ENCODE measurements around the gene SMOC2.

Gene SMOC2

GRCh38 chr6:168581706-168582105, 140.7 kb downstream of the SMOC2 start:
- DNase-seq: no peak

DNA sequence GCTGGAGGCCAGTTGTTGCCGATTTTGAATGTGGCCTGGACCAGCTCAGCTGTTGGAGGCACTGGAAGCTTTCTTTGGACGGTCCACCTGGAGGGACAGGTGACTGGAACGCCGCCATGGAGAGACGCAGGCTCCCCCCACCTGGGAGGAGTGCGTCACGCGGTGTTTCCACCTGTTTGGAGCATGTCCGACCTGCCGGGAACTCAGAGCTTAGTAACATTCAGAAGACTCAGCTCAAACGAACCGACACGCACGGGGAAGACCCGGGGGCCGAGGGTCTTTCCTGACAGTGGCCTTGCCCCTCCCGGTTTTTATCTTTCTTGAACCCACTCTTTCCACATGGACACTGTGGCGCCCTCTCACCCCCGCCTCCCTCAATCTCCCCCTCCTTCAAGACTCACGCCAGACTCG, 141.6 kb downstream of the SMOC2 start:
- no peak for DNase-seq

DNA sequence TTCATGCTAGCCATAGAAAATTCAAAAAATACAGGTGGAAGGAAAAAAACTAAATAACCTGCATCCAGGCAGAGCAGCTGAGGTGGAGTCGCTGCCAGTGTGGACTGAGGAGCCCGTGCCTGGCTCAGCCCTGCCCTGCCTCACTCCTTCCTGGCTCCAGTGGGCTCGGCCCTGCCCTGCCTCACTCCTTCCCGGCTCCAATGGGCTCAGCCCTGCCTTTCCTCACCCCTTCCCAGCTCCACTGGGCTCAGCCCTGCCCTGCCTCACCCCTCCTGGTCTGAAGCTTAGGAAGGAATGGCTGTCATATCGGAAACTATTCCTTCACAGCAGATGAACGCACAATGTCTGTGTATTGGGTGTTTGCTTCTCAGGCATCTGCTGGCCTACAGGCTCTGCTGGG, 142.1 kb downstream of the SMOC2 start:
- DNase-seq: no peak

DNA sequence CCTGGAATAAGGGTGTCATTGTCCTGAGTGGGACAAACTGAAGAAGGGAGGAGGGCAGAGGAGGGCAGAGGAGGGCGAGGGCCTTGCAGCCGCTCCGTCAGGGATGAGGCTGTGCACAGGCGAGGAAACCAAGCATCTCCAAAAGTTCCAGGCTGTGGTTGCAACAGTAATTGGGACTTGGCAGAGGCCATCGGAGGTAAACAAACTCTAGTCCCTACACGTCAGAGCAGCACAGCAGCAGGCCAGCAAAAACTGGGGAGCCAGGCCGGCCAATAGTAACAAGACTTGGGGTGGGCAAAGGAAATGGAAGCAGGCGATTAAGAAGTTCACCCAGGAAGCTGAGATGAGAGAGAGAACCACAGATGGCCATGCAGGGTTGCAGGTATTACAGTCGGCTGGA, 142.8 kb downstream of the SMOC2 start:
- no peak for DNase-seq

DNA sequence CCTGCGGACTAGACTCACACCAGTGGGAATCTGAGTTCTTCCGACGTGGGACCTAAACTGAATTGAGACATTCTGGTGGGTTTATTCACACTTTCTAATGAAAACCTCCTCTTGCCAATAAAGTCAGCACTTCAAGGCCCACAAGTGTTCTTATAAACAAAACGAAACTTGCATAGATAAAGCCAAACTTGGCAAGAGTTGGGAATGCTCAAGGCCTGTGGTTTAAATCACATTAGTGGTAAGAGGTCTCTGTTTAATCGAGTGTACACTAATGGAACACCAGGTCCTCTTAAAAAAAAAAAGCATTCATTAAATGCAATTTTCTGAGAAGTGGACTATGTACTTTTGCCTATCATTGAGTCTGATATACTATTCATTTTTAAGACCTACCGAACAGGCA, 143.3 kb downstream of the SMOC2 start:
- DNase-seq: no peak

GRCh38 chr6:168584671-168585070, 143.7 kb downstream of the SMOC2 start:
- DNase-seq: no peak

DNA sequence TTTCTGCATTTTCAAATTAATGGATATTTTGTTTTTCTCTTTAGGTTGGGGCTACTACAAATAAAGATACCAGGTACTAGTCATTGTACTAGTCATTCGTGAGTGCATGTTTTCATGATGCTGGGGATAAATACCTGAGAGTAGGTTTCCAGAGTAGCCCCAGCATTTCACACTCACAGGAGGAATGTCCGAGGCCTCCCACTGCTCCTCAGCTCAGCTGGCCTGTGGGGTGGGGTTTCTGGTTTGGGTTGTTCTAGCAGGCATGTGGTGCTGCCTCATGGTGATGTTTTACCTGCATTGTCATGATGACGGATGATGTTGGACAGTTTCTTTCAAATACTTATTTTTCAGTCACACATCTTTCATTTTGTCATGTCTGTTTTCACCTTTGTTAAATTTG, 144.5 kb downstream of the SMOC2 start:
- DNase-seq: no peak

- DNase-seq: no peak
These were observed 148.3 kb downstream of the SMOC2 start for GRCh38 chr6:168589275-168589674.

DNA sequence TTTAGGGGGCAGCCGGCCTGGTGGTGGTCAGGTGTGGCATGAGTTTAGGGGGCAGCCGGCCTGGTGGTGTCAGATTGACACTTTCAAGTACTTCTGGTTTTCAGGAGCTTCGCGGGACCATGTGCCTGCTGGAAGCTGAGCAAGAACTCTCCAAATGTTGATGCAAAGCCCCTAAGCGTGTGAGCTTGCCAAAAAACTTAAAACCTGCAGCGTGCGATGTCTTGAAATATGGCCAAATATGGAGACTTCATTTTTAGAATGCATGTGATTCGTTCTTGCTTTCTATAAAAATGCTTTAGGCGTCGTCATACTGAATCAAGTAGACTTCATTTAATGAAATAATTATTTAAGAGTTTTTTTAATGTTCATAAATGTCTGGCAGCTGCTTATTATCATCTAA, 149.4 kb downstream of the SMOC2 start:
- no peak for DNase-seq

- DNase-seq: no peak
These were observed 155.4 kb downstream of the SMOC2 start for GRCh38 chr6:168596344-168596743.

GRCh38 chr6:168597471-168597875, 156.5 kb downstream of the SMOC2 start:
- no peak for DNase-seq

GRCh38 chr6:168598251-168599117, 157.5 kb downstream of the SMOC2 start:
- no peak for DNase-seq

- DNase-seq: no peak
These were observed 158.1 kb downstream of the SMOC2 start for GRCh38 chr6:168599118-168599494.

- DNase-seq: no peak
These were observed 158.9 kb downstream of the SMOC2 start for GRCh38 chr6:168599769-168600330.

DNA sequence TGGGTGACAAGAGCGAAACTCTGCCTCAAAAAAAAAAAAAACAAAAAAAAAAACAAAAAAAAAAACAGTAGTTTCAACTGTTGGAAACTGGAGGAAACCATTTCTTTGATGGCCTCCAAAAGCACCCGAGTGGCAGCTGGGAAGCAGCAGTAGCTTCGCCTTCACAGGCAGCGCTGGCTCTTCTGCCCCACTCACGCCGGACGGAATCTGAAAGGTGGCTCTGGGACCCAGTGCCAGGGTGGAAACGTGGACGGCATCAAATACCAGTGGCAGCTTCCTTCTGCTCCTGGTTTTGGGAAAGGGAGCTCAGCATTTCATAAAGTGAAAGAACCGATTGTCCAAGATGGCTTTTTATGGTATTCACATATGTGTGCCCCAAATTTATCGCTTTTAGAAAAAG, 159.4 kb downstream of the SMOC2 start:
- no peak for DNase-seq

DNA sequence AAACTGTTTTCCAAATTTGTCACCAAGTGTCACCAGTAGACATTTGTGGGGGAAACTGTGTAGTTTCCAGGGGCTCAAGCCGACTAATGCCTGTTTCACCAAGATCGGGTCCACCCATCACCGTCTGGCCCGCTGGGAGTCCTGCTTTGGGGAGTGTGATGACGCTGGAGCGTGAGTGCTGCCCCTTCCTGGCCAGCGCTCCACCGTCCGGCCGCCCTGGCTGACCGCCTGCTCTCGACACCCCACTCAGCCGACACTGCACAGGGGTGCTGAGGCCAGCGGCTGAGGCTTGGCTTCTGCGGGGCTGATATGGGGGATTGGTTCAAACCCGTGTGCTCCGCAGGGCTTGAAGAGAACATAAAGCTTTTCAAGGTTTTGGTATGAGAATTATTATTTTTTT, 160.1 kb downstream of the SMOC2 start:
- DNase-seq: no peak

- no peak for DNase-seq
These were observed 160.6 kb downstream of the SMOC2 start for GRCh38 chr6:168601546-168601945.

DNA sequence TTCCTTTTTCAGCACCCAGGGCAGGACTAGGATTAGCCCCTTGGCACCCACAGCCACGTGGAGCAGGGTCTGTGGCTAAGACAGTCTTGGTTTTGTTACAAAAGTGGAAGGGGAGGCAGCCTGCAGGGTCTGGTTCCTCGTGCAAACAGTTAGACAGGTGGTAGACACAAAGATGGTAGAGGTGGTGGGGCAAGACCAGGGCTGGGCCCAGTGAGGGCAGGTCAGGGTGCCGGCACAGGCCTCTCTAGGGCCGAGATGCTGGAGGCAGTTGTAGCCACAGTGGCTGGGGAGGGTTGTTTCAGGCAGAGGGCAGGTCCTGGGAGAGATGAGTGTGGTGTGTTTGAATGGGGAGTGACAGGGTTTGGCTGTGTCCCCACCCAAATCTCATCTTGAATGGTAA, 161.6 kb downstream of the SMOC2 start:
- no peak for DNase-seq

GRCh38 chr6:168603234-168603633, 162.2 kb downstream of the SMOC2 start:
- no peak for DNase-seq

- DNase-seq: no peak
These were observed 165.0 kb downstream of the SMOC2 start for GRCh38 chr6:168605964-168606363.

DNA sequence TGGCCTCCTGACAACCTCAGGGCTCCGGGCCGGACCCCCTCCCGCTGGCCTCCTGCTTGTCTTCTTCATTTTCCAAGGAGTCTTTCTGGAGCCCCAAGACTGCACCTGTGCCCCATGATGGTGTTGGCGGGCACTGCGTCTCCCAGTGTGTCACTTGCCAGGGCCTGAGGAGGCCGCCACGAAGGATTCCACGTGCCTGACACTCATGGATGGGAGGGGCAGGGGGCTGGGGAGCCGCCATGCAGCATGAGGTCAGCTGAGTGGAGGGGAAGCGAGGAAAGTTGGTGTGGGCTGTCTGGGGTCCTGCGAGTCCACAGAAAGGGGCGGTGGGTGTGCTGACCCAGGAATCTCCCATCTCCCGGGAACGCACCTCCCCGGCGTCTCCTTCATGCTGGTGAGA, 165.7 kb downstream of the SMOC2 start:
- DNase-seq: no peak

DNA sequence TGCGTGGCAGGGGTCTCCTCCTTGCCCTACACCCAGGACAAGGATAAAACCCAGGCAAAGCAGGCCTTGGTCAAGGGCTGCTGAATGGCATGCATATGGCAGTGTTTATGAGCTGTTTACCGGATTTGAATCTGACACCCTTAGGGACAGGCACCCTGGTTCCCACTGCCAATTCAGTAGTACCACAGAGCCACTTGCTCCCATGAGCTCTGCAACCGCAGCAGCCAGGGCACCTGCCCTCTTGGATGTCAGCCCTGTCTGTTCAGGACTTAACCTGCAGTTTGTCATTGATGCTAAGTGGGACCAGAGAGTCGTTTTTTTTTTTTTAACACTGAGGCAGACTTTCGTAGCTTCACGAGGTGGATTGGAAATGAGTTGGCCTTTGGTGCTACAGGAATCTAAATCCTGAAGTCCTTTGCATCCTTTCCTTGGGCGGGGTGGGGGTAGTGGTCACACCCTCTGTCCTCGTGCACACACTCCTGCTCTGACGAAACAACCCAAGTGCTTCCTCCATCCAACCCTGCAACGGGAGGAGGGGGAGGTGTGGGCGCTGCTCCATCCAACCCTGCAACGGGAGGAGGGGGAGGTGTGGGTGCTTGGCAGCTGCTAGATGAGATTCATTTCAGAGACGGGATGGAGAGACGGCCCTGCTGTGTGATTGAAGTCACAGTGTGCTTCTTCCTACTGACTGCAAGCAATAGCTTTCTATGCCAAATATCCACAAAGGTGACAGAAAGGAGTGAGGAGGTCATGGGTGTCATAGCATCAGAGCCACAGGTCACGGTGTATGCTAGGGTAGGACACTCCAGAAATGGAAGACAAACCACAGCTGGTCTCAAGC, 166.5 kb downstream of the SMOC2 start:
- DNase-seq: no peak

- DNase-seq: no peak
These were observed 167.1 kb downstream of the SMOC2 start for GRCh38 chr6:168608113-168608400.

DNA sequence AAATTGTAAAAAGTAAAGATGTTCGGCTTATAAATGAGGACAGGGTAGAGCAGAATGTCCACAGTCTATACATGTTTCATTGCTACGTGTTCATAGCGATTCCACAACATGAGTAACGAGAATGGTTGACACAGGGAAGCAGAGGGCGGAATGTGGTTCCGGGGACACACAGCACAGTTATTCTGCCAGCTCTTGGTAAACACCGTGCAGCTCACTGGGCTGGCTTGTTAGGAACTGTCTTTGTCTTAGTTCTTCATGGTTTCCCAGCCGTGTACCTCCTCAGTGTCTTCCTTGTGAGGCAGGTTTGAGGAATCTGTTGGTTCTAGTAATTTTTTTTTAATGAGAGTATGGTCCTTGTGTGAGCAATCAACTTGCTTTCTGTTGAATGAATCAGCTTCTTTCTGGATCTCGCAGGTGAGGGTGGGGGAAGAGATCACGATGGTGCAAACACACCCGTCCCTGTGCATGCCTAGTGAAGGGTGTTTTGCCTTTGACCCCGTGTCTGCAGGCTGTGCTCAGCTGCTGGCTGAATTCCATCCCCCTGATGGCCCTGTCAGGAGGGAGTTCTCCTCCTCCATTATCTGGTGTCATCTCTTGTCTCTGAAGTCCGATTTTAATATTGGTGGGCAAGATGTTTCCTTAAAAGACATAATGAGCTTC, 168.2 kb downstream of the SMOC2 start:
- no peak for DNase-seq
